Measurements from ENCODE around the gene SGIP1. TPM values are rescaled to one million over a fixed set of nuclear protein-coding genes. Genes with fewer than 3 reads are reported as not detected.

The SGIP1 gene
- polyA plus RNA-seq (ENCODE audit: insufficient read length), result 1.6 TPM

- no peak for DNase-seq (ENCODE audit: low read depth)
Measured at GRCh38 chr1:66533804-66534740, at the start of gene SGIP1. TSS of gene SGIP1 (plus strand) at chr1:66534153. CDS start at chr1:66534359, 206 bp downstream.

GRCh38 chr1:66489151-66489550 lies 44.8 kb upstream of the SGIP1 start:
- DNase-seq (ENCODE audit: low read depth), result no peak

GRCh38 chr1:66489972-66490601 lies 43.9 kb upstream of the SGIP1 start:
- no peak for DNase-seq (ENCODE audit: low read depth)

GRCh38 chr1:66490816-66491215 lies 43.1 kb upstream of the SGIP1 start:
- DNase-seq (ENCODE audit: low read depth), result no peak

- DNase-seq (ENCODE audit: low read depth), result no peak
Measured at GRCh38 chr1:66492424-66492823, 41.5 kb upstream of the SGIP1 start.

GRCh38 chr1:66493731-66494130 lies 40.2 kb upstream of the SGIP1 start:
- DNase-seq (ENCODE audit: low read depth), result no peak

GRCh38 chr1:66494482-66494881 lies 39.5 kb upstream of the SGIP1 start:
- no peak for DNase-seq (ENCODE audit: low read depth)

- no peak for DNase-seq (ENCODE audit: low read depth)
Measured at GRCh38 chr1:66495495-66495894, 38.5 kb upstream of the SGIP1 start.

- DNase-seq (ENCODE audit: low read depth), result no peak
Measured at GRCh38 chr1:66497910-66498309, 36.0 kb upstream of the SGIP1 start.

- DNase-seq (ENCODE audit: low read depth), result no peak
Measured at GRCh38 chr1:66500301-66500700, 33.7 kb upstream of the SGIP1 start.

GRCh38 chr1:66502086-66502485 lies 31.9 kb upstream of the SGIP1 start:
- DNase-seq (ENCODE audit: low read depth), result no peak

- DNase-seq (ENCODE audit: low read depth), result no peak
Measured at GRCh38 chr1:66503841-66504470, 30.0 kb upstream of the SGIP1 start.

GRCh38 chr1:66505671-66506392 lies 28.1 kb upstream of the SGIP1 start:
- DNase-seq (ENCODE audit: low read depth), result no peak

GRCh38 chr1:66506393-66506687 lies 27.6 kb upstream of the SGIP1 start:
- DNase-seq (ENCODE audit: low read depth), result no peak

GRCh38 chr1:66506991-66507390 lies 27.0 kb upstream of the SGIP1 start:
- DNase-seq (ENCODE audit: low read depth), result no peak

- DNase-seq (ENCODE audit: low read depth), result no peak
Measured at GRCh38 chr1:66510407-66510806, 23.5 kb upstream of the SGIP1 start.

GRCh38 chr1:66511118-66511517 lies 22.8 kb upstream of the SGIP1 start:
- DNase-seq (ENCODE audit: low read depth), result no peak

- no peak for DNase-seq (ENCODE audit: low read depth)
Measured at GRCh38 chr1:66517959-66518358, 16.0 kb upstream of the SGIP1 start.

GRCh38 chr1:66518654-66519053 lies 15.3 kb upstream of the SGIP1 start:
- DNase-seq (ENCODE audit: low read depth), result no peak

- no peak for DNase-seq (ENCODE audit: low read depth)
Measured at GRCh38 chr1:66519992-66520391, 14.0 kb upstream of the SGIP1 start.

GRCh38 chr1:66520655-66521054 lies 13.3 kb upstream of the SGIP1 start:
- no peak for DNase-seq (ENCODE audit: low read depth)

- DNase-seq (ENCODE audit: low read depth), result no peak
Measured at GRCh38 chr1:66521721-66522365, 12.1 kb upstream of the SGIP1 start.
